HepG2 (cell line): ENCODE data around the gene IZUMO4. TPM values are rescaled to one million over a fixed set of nuclear protein-coding genes. Genes with fewer than 3 reads are reported as not detected.

ENCODE experiments used
- DNMT1 ChIP-seq: sonication (generic); formaldehyde crosslinking; IDR thresholded peaks from 2 replicates; pipeline ENCODE4 v1.5.1; 2020; ENCODE audit warnings: mild to moderate bottlenecking, missing genetic modification reagents
- DRAP1 ChIP-seq: IDR thresholded peaks from 2 replicates; pipeline ENCODE4 v1.6.1; 2016; ENCODE audit warnings: missing genetic modification reagents, missing compliant biosample characterization
- FOXP1 ChIP-seq, 2 experiments: fragments of 450-650 bp in 1 of 2; IDR thresholded peaks; 2 replicates each; pipeline ENCODE4 v1.6.1; 2017 to 2018; ENCODE audit warnings: antibody characterized with exemption in 1 of 2
- HNRNPK ChIP-seq: fragments of 200-400 bp; formaldehyde crosslinking; IDR thresholded peaks from 2 replicates; pipeline ENCODE4 v1.6.1; 2018; ENCODE audit warnings: low read length, low read depth, moderate library complexity, mild to moderate bottlenecking; ENCODE audit not compliant: poor library complexity, severe bottlenecking
- HOXA3 ChIP-seq: sonication (generic); formaldehyde crosslinking; IDR thresholded peaks from 2 replicates; pipeline ENCODE4 v1.5.0; 2020; ENCODE audit warnings: missing genetic modification reagents
- HOXA7 ChIP-seq: sonication (generic); formaldehyde crosslinking; IDR thresholded peaks from 2 replicates; pipeline ENCODE4 v1.8.1; 2022; ENCODE audit warnings: mild to moderate bottlenecking, missing genetic modification reagents, moderate library complexity
- ISX ChIP-seq: sonication (generic); formaldehyde crosslinking; conservative IDR thresholded peaks from 2 replicates; pipeline ENCODE4 v1.5.0; 2020; ENCODE audit warnings: missing genetic modification reagents
- MTF2 ChIP-seq: sonication (generic); formaldehyde crosslinking; IDR thresholded peaks from 2 replicates; pipeline ENCODE4 v1.5.0; 2020; ENCODE audit warnings: missing genetic modification reagents, borderline replicate concordance
- POLR2G ChIP-seq: fragments of 200-400 bp; formaldehyde crosslinking; IDR thresholded peaks from 2 replicates; pipeline ENCODE4 v1.6.1; 2018; ENCODE audit warnings: mild to moderate bottlenecking, low read depth, low read length, moderate library complexity
- PRMT3 ChIP-seq: sonication (generic); formaldehyde crosslinking; IDR thresholded peaks from 2 replicates; pipeline ENCODE4 v1.8.1; 2022; ENCODE audit warnings: low read depth, mild to moderate bottlenecking, moderate library complexity, missing genetic modification reagents, borderline replicate concordance
- RARA ChIP-seq: IDR thresholded peaks from 2 replicates; pipeline ENCODE4 v1.6.1; 2016; ENCODE audit warnings: missing genetic modification reagents, missing compliant biosample characterization
- SATB2 ChIP-seq: sonication (generic); formaldehyde crosslinking; IDR thresholded peaks from 2 replicates; pipeline ENCODE4 v1.5.0; 2020; ENCODE audit warnings: missing genetic modification reagents
- SRY ChIP-seq: sonication (generic); formaldehyde crosslinking; IDR thresholded peaks from 2 replicates; pipeline ENCODE4 v1.8.0; 2022; ENCODE audit warnings: mild to moderate bottlenecking, missing genetic modification reagents
- TFE3 ChIP-seq: IDR thresholded peaks from 2 replicates; pipeline ENCODE4 v1.6.1; 2016
- XRCC5 ChIP-seq: fragments of 200-400 bp; formaldehyde crosslinking; optimal IDR thresholded peaks from 2 replicates; pipeline ENCODE3; 2017; ENCODE audit warnings: mild to moderate bottlenecking, low read length
- ZBTB1 ChIP-seq: sonication (generic); formaldehyde crosslinking; IDR thresholded peaks from 2 replicates; pipeline ENCODE4 v1.4.0; 2020; ENCODE audit warnings: missing genetic modification reagents, borderline replicate concordance
- ZBTB7A ChIP-seq: sonication (generic); formaldehyde crosslinking; IDR thresholded peaks from 2 replicates; pipeline ENCODE4 v1.8.0; 2022; ENCODE audit warnings: mild to moderate bottlenecking, missing genetic modification reagents
- ZNF333 ChIP-seq: sonication (generic); formaldehyde crosslinking; IDR thresholded peaks from 2 replicates; pipeline ENCODE4 v1.4.0; 2020; ENCODE audit warnings: mild to moderate bottlenecking, missing genetic modification reagents, borderline replicate concordance
- ZNF44 ChIP-seq: sonication (generic); formaldehyde crosslinking; IDR thresholded peaks from 2 replicates; pipeline ENCODE4 v1.5.1; 2020; ENCODE audit warnings: mild to moderate bottlenecking, missing genetic modification reagents
- ZNF564 ChIP-seq: sonication (generic); formaldehyde crosslinking; IDR thresholded peaks from 2 replicates; pipeline ENCODE4 v1.8.1; 2023; ENCODE audit warnings: mild to moderate bottlenecking, missing genetic modification reagents
- ZNF792 ChIP-seq: IDR thresholded peaks from 2 replicates; pipeline ENCODE4 v1.6.1; 2016
- polyA plus RNA-seq, 8 experiments: library from polyadenylated mRNA; depleted of rRNA in 3 of 8; stranded (reverse) in 7 of 8; unstranded in 1 of 8; fragments of >200 nt; fragmentation: Illumina TruSeq in 4 of 8; extraction: Trizol in 4 of 8; gene quantifications; 2 replicates each; pipeline versions ENCODE4 v1.2.1 to v1.2.3, GENCODE V29; 2011 to 2016; ENCODE audit warnings: low read depth in 4 of 8, missing spikeins in 1 of 8, mixed read lengths in 1 of 8; ENCODE audit not compliant: insufficient read depth in 1 of 8
- total RNA-seq, 5 experiments: library from RNA; depleted of rRNA; stranded (reverse); fragments of >200 nt; fragmentation: Illumina TruSeq; extraction: Trizol; gene quantifications; 2 replicates each; pipeline ENCODE4 v1.2.3, GENCODE V29; 2016; ENCODE audit warnings: low read depth in 1 of 5
- TF ChIP-seq, protein P1 (sequence below): sonication (generic); formaldehyde crosslinking; IDR thresholded peaks from 2 replicates; pipeline ENCODE4 v1.4.0; 2020; ENCODE audit warnings: missing genetic modification reagents
- TF ChIP-seq, protein P2 (sequence below): sonication (generic); formaldehyde crosslinking; IDR thresholded peaks from 2 replicates; pipeline ENCODE4; 2020; ENCODE audit warnings: missing genetic modification reagents, mild to moderate bottlenecking, borderline replicate concordance

IZUMO4 gene
- total and polyA plus RNA-seq, 2 of the 13 experiments (the other 11 are each of a cell fraction or from before 2014, with no cell fraction given), result 0.77 to 3.9 TPM

DNA sequence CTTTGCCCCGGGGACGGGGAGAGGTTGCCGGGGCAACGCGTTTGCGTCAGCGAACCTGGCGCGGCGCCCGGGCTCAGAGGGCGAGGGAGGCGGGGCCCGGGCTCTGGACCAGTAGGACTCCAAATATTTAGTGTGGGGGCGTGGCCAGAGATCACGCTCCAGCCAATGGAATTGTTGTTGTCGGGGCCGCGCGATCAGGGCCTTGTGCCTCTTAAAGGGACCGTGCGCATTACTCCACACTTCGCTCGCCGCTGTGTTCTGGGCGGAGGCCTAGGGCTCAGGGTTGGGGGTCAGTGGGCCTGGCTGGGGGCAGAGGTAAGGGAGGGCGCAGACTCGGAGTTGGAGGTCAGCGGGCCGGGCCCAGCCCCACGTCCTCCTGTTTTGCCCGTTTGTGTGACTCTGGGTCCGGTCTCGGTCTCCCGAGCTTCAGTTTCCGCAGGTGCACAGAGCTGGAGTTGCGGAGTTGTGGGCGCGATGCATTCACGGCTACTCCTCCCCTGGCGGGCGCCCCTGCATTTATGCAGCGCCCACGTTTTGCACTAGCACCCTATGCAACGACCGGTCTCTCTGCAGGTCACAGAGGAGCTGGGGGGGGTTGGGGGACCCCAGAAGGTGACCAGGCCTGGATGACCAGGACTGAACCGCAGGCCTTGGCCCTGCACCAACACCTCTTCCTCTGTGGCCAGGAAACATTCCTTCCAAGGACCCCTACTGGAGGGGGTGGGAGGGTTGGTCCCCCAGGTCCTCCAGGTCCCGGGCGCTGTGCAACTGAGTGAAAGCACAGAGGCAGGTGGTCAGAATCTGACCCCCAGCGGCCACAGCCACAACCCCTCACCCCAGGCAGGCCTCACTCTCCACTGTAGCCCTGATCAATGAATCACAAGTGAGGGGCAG lies 35.0 kb upstream of the IZUMO4 start (continued):
- TF ChIP-seq HOXA3 (CRISPR knock-in tag), result peak; percentile 34; the same call in 1 of the 2 replicates
- no peak for TF ChIP-seq ZBTB1
- 0 out of 2 replicates have a peak, but pooled peaks have one; percentile 19 for TF ChIP-seq TFE3 (CRISPR knock-in tag)
- 0 out of 2 replicates have a peak, but pooled peaks have one; percentile 52 for TF ChIP-seq SATB2 (CRISPR knock-in tag)
- TF ChIP-seq, protein P1, sequence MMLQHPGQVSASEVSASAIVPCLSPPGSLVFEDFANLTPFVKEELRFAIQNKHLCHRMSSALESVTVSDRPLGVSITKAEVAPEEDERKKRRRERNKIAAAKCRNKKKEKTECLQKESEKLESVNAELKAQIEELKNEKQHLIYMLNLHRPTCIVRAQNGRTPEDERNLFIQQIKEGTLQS (CRISPR knock-in tag), result no peak
- peak; percentile 79 for TF ChIP-seq POLR2G
- no peak for TF ChIP-seq MTF2 (CRISPR knock-in tag)
- TF ChIP-seq ZNF333 (CRISPR knock-in tag), result peak; percentile 62; the same call in 1 of the 2 replicates
- TF ChIP-seq, protein P2, sequence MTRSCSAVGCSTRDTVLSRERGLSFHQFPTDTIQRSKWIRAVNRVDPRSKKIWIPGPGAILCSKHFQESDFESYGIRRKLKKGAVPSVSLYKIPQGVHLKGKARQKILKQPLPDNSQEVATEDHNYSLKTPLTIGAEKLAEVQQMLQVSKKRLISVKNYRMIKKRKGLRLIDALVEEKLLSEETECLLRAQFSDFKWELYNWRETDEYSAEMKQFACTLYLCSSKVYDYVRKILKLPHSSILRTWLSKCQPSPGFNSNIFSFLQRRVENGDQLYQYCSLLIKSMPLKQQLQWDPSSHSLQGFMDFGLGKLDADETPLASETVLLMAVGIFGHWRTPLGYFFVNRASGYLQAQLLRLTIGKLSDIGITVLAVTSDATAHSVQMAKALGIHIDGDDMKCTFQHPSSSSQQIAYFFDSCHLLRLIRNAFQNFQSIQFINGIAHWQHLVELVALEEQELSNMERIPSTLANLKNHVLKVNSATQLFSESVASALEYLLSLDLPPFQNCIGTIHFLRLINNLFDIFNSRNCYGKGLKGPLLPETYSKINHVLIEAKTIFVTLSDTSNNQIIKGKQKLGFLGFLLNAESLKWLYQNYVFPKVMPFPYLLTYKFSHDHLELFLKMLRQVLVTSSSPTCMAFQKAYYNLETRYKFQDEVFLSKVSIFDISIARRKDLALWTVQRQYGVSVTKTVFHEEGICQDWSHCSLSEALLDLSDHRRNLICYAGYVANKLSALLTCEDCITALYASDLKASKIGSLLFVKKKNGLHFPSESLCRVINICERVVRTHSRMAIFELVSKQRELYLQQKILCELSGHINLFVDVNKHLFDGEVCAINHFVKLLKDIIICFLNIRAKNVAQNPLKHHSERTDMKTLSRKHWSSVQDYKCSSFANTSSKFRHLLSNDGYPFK (CRISPR knock-in tag), result peak; percentile 71; the same call in 1 of the 2 replicates
- TF ChIP-seq HOXA7 (CRISPR knock-in tag), result no peak
- TF ChIP-seq ZBTB7A (CRISPR knock-in tag), result peak; percentile 42; the same call in 1 of the 2 replicates
- TF ChIP-seq SRY (CRISPR knock-in tag), result no peak; the same call in 1 of the 2 replicates
- TF ChIP-seq PRMT3, result no peak
- no peak for TF ChIP-seq DNMT1 (CRISPR knock-in tag)
- no peak for TF ChIP-seq ZNF44
- TF ChIP-seq XRCC5, result no peak
- 0 out of 2 replicates have a peak, but pooled peaks have one; percentile 58 for TF ChIP-seq ZNF564
- TF ChIP-seq DRAP1 (CRISPR knock-in tag), result peak; percentile 94
- TF ChIP-seq ISX (CRISPR knock-in tag), result no peak
- no peak for TF ChIP-seq HNRNPK
- peak; percentile 30; the same call in 1 of the 2 replicates for TF ChIP-seq ZNF792
- TF ChIP-seq FOXP1 (IDR thresholded peaks at IDR 0.05), result no peak
- TF ChIP-seq FOXP1 (CRISPR knock-in tag; IDR thresholded peaks at IDR 0.05), result no peak
- no peak; the same call in 1 of the 2 replicates for TF ChIP-seq RARA (CRISPR knock-in tag)
